Activated CD4-positive, alpha-beta T cell treated with anti-CD3 and anti-CD28 coated beads, Interleukin-10, Interleukin-2, amounts not matched to agents 100 ng/mL and 50 ng/mL, durations not matched to agents 16 hours and 8 hours (primary cell): Measurements from ENCODE around the gene FAM151A.

Source experiments
- DNase-seq: peaks from one replicate; pipeline ENCODE4 v3.0.0-alpha.2; 2020

FAM151A gene

DNA sequence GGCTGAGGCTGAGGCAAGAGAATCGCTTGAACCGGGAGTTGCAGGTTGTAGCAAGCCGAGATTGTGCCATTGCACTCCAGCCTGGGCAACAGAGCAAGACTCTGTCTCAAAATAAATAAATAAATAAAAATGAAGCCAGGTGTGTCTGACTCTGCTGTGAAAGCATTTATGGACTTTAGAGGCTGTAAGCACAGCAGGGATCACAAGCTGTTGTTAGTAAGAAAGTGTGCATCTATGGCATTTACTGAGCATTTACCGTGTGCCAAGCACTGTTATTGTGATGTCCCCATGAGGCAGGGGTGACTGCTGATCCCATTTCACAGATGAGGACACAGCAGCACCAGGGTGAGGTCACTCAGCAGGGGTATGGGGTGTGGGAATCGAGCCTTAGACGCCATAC is 20.1 kb downstream of the FAM151A start:
- no peak for DNase-seq

DNA sequence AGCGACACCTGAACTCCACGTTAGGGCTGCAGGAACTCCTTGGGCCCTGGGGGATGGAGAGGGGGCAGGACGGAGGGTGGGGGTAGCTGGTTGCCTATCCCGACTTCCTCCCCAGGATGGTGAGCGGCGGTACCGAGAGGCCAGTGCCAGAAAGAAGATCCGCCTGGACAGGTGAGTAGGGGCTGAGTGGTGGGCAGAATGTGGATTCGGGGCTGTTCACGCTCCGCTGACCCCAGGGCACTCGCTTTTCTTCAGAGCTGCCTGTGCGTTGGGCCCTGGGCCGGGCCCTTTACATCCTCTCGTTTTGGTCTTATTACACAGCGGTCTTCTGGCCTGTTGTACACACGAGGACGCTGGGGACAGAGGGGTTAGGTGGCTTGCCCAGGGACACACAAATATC is 20.8 kb downstream of the FAM151A start:
- no peak for DNase-seq

DNA sequence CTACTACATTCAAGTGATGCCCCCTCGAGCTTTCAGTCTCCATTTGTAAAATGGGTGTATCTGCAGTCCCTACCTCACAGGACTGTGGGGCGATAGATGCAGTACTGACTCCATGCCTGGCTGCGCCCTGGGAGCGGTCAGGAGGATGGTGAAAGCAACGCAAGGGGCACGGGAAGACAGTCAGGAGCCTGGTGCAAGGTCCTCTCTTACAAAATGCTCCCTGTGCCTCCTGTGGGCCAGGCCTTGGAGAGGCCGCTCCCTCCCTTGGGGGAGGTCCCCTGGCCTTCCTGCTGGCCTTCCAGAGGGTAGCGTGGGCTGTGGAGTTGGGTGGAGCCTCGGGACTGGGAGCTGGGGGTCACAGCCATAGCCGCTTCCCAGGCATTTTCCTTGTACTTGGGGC is 21.6 kb downstream of the FAM151A start:
- no peak for DNase-seq

DNA sequence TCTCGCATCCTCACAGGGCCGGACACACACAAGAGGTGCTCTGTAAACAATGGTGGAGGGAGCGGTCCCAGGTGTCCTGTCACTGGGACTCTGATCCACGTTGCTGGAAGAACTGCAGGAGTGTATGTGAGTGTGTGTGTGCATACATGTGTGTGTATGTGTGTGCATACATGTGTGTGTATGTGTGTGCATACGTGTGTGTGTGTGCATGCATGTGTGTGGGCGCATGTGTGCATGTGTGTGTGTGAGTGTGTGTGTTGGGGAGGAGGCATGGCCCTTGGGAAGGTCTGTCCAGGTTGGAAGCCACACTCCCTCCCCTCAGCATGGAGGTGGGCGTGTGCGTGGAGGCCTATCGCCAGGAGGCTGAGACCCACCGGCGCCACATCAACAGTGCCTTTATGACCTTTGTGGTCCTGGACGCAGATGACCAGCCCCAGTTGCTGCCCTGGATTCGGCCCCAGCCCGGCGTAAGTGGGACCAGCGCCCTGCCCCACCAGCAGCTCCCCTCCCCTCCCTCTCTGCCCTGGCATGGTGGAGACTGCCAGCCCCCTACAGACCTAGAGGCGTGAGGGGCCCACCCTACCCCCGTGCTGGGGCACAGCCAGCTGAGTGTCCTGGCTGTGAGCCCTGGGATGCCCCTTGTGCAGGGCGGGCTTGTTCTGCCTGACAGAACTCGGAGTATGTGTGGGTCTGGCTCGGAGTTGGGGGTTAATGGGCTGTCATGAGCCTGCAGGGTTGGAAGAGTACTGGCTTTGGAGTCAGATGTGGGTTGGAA is 22.2 kb downstream of the FAM151A start:
- DNase-seq = no peak

DNA sequence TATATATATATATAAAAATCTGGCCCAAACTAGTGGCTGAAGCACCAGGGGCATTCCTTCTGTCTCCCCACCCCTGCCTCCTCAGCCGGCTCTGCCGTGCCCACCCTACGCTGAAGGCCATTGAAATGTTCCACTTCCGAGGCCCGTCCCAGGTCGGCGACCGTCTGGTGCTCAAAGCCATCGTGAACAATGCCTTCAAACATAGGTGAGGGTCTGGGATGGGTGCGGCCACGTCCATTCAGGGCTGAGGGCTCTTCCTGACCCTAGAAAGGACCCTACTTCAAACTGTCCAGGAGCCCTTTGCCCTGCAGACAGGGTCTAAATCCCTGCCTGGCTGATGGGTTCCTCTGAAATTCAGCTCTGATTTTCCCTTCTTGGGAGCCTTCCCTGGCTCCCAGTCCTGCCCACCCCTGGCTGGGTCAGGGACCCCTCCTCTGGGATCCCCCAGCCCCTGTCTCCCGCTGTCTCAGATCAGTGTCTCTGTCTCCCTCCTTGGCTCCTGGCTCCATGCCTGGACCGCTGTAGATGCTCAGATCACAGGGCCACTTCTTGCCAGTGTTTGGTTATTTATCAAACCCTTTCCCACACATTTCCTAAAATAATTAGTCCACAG is 24.0 kb downstream of the FAM151A start:
- no peak for DNase-seq

DNA sequence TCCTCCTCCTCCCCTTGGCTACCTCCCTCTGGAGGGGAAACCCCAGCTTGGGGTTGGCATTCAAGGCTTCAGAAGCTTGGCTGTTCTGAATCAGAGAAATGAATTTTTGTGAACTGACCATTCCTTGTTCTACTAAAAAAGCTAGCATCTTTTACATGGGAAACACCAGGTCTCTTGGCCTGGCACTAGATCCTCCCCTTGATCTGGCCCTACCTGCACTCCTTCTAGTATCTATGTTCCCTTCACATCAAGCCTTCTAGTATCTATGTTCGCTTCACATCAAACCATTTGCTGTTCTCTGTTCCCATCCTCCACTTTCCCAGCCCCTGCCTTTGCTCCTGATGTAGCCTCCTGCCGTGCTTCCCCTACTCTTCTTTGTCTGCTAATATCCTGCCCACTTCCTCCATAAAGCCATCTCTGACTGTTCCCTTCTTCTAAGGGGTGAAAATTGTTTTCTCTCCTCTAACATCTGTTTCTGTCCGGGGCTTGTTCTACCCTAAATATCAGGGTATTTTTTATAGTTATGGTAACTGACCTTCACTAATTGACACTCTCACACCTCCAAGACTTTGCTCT is 25.8 kb downstream of the FAM151A start:
- no peak for DNase-seq

DNA sequence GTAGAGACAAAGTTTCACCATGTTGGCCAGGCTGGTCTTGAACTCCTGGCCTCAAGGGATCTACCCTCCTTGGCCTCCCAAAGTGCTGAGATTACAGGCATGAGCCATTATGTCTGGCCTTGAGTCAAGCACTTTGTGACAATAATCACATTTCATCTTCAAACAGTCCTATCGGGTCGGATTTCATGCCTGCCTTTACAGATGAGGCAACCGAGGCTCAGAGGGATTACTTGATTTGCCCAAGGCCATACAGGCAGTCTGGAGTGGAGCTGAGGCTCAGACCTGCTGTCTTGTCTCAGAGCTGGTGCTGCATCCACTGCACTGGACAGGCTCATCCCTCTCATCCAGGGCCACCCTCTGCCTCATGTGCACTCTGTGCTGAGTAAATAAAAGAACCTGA is 26.6 kb downstream of the FAM151A start:
- no peak for DNase-seq

DNA sequence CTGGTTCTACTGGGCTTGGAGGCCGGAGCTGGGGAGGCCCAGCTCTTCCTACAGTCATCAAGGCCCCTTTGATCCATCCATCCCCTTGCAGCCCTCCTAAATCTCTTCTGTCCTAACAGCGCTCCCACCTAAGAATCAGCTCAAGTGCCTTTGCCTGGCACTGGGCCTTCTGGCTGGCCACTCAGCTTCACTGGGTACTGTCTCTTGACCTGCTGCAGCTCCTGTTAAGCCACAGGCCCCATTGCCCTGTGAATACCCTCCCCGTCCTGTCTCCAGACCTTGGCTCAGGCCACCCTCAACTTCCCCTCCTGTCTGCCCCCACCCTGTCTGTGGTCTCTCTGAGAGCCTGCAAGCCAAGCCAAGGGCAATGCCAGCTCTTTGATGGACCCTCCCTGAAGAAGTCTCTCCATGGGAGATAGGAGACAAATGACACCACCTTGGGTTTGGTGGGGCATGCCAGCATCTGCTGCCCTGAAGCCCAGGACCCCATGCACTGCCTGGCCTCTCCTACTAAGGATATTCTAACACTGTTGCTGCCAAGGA is 27.3 kb downstream of the FAM151A start:
- DNase-seq = no peak

DNA sequence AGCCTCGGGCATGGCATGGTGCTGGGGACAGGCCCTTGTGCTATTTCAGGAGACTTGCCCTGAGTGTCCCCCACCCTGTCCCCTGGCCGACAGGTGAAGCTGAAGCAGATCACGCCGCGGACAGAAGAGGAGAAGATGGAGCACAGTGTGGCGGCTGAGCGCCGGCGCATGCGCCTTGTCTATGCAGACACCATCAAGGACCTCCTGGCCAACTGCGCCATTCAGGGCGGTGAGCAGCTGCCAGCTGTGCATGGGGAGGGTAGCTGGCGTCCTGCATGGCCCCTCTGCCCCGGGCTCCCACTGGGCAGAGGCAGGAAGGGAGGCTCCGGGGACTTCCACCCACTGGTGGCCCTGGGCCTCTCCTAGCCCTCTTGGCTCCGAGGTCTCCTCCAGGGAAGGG is 28.9 kb downstream of the FAM151A start:
- DNase-seq = no peak

DNA sequence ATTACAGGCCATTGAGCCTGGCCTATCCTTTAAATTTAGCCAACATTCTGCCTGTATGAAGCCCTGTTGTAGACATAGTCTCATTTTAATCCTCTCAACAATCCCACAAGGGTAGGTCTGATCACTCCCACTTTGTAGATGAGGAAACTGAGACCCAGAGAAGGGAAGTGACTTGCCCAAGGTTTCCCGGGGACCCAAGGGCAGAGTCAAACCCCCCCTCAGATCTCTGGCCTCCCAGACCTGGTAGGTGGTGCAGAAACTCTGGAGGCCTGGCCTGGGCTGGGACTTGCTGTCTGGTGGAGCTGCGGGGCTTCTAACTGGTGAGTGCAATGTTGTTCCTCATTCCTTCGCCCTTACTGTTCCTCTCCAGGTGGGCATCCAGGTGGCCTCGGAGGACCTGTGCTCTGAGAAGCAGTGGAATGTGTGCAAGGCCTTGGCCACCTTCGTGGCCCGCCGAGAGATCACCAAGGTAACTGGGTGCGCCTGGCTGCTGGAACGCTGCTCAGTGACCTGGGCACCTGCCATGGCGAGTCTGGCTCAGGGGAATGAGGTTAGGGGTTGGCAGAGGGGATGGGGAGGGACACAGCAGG is 29.7 kb downstream of the FAM151A start:
- DNase-seq = no peak

DNA sequence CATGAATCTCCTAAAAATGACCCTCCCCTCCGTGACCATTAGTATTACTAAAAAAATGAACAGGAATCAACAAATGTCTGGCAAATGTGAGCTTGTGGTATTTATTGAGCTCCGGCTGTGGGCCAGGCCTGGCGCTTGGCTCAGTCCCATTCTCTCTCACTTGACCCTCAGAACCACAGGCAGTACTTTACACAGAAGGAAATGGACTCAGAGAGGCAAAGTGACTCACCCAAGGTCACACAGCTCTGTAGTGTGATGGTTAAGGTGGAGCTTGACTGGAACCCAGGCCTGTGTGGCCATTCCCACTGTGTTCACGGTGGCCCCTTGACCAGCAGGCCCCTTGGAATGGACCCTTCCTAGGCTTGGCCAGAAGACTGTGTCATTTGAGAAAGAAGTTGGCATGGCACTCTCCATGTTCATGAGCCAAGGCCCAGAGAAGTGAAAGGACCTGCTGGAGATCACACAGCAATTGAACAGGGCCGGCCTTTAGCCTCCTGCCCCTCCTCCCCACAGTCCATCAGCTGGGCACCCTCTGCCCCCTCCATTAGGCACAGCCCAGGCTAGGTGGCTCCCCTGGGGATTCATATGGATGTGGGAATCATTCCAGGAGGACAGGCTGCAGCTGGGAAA is 32.1 kb downstream of the FAM151A start:
- no peak for DNase-seq

DNA sequence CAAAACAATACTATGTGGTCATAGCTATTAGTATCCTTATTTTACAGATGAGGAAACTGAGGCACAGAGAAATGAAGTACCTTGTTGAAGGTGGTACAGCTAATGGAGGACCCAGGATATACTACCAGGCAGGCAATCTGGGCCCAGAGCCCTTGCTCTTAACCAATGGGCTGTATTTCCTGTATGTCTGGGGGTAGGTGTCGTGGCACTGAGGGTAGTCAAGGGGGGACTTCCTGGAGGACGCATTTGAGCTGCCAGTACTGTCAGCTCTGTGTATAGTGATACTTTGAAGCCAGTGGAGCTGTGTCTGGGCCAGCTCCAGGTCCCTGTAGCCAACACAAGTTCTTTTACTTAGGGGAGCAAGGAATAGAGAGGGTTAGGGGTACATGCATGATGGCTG is 34.9 kb downstream of the FAM151A start:
- DNase-seq = no peak

DNA sequence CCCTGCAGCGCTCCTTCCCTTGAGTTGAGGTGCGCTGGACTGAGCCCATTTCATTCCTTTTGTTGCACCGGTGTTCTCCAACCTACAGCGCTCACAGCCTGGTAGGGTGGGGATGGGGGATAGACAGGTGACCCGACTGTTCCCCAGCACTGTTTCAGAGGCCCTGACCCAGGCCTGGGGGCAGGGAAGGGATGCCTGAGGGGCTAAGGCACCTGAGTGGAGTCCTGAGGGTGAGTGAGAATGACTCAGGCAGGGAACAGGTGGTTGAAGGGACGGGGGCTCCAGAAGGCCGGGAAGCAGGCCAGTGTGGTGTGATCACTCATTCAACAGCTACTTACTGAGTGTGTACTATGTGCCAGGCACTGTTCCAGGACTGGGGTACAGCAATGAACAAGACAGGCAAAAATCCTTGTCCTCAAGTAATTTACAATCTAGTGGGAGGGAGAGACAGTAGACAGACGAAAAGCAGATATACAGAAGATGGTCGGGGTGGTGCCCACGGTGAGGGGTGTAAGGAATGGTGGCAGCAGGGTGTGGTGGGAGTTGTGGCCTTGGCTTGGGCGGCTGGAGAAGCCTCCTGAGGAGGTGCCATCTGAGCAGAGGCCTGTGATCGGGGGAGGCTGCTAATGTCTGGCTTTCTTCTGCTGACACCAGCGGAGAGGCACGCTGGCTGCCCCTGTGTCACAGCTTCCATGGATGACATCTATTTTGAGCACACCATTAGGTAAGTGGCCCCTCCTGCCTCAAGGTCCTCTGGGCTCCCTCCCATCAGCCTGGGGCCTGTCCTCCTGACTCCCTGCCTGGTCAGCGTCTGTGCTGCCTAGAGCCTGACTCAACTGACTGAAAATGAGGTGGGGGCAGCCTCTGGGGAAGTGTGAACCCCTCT is 37.9 kb downstream of the FAM151A start:
- no peak for DNase-seq

DNA sequence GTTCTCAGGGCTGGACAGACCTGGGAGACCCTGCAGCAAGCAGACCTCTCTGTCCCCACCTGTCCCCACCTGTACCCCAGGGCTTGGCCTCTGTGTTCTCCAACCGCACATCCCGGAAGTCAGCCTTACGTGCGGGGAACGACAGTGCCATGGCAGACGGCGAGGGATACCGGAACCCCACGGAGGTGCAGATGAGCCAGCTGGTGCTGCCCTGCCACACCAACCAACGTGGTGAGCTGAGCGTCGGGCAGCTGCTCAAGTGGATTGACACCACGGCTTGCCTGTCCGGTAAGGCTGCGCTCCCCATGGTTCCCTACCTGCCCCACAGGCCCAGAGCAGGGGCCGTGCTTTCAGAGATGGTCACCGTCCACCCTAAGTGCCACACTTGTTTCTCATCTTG is 38.8 kb downstream of the FAM151A start:
- no peak for DNase-seq

DNA sequence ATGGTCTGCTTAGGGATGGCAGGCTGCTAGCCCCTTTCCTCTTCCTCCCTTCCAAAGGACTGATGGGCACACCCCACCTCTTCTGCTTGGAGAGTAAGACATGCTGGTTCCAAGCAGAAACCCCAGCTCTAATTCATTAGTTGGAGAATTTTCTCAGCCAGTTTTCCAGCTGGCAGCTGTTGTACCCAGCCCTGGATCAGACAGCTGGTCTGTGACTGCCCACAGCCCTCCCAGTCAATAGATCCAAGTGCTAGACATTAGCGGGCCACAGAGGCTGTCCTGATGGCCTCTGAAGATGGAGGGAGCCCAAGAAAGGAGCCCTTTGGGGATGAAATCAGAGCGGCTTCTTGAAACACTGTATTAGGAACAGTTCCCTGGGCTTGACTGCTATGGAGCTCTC is 39.5 kb downstream of the FAM151A start:
- no peak for DNase-seq

DNA sequence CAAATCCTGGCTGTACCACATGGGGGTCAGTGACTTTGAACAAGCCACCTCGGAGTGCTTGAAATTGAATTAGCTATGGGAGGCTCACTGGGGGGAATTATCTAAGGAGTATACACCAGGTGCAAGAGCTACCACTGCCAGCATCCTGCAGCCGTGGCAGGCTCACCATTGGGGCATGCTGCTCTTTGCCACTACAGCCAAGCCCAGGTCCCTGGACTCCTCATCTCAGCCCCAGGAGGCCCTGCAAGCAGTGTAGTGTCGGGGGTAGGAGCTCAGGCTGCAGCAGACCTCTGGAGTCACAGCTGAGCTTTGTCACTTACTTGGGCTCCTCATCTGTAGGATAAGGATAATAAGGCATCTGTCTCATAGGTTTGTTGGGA is 40.0 kb downstream of the FAM151A start:
- DNase-seq = no peak

DNA sequence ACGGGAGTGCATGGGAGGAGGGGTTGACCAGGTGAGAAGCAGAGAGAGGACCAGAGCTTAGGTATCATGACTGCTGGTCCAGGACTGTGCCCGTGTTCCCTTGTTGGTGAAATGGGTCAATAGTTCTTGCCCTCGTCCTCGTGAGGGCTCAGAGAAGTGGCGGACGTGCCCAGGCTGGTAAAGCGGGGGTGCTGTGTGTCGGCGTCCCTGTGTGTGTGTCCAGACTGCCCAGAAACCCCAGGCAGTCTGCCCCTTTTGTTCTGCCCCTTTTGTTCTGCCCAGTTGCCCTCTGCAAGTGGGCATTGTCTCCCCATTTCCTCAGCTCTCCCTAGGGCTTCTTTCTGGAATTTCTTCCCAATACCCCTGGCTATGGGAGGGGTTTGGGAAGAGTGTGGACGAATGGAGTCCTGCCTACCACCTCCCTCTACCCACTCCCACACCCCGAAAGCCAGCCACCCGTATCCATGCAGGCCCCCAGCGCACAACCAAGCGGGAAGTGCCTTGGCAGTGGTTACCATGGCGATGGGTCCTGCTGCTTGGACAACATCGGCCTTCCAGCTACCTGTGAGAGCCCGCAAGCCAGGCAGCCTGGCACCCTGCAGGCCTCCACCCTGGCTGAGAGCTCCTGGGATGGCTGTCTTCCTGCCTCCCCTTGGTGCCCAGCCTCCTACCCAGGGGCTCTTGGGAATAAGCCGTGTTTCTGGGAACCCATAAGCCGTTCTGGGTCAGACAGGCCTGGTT is 40.6 kb downstream of the FAM151A start:
- no peak for DNase-seq

DNA sequence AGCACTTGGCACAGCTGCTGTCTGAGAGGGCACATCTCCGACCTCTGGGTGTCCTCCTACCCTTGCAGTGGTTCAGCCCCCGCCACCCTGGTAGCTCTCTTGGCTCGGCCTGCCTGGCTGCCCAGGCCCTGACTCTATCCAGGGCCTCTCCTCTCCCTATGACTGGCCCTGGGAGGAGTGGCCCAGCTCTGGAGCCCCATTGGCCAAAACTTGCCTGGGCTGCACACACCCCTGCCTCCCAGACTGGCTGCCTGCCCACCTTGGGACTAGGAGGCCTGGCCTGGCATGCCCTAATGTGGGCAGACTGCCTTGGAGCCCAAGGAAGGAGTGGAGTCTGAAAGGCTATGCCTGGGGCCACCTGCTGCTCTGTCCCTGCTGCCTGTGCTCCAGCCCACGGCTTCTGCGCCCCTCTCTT is 41.7 kb downstream of the FAM151A start:
- DNase-seq = no peak

DNA sequence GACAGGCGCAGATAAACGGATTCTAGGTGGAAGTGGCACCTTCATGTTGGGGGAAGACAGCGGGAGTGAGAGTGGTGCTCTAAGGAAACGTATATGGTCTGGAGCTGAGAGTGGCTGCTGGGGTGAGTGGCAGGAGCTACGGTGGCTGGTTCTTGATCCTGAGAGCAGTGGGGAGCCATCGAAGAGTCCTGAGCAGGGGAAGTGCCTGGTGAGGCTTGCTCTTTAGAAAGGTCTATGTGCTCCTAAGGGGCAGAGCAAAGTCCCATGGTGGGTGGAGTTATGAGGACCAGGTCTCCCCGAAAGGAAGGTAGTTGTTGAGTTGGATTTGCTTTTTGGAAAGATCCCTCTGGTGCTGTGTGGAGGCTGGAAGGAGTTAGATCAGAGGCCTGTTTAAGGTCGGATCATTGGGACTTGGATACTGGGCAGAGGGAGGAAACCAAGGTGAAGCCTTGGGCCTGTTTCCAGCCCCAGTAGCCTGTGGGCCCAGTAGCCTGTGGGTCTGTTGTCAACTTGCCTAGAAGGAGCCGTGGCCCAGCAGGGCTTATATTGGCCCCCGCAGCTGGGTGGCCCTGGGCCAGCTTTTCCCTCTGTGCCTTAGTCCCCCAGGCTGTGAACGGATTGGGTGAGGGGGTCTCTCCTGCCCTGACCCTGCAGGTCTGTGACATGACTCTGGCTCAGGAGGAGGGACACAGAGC is 42.3 kb downstream of the FAM151A start:
- no peak for DNase-seq

DNA sequence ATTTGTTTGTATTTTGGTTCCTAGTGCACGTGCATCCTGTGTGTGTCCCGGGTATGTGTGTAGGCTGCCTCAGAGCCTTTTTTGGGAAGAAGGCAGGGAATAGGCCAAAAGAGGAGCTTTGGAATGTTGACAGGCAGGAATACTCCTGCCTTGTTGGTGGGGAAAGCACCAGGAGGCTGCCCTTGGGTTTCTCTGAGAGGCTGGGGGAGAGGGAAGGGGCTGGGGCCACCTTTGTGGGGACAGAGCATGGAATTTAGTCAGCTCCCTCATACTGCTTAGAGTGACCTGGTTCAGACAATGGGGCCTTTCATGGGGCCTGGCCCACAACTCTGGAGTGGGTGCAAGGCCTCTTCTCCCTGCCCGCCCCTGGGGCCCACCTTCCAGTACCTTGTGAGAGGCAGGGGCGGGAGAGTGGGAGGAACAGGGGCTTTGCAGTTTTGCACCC is 44.0 kb downstream of the FAM151A start:
- no peak for DNase-seq

DNA sequence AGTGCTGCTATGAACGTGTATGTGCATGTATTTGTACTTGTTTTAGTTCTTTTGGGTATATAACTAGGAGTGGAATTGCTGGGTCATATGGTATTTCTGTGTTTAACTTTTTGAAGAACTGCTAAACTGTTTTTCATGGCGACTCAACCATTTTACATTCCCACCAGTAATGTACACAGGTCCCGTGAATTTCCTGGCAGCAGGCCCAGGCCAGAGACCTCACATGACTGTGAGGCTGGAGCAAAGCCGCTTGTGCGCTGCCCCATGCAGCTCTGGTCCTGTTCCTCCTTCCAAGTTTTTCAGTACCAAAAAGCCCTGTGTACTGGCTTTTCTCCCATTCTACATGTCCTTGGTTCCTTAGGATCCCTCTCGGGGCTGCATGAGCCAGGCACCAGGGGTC is 45.7 kb downstream of the FAM151A start:
- no peak for DNase-seq
